Progenitor cell of endocrine pancreas (in vitro differentiated cells): ENCODE results near the gene SEMA3F. TPM values are rescaled to one million over a fixed set of nuclear protein-coding genes. Genes with fewer than 3 reads are reported as not detected.

Experiments used
- DNase-seq: peaks from one replicate; pipeline ENCODE4 v3.0.0; 2021; ENCODE audit warnings: low spot score; ENCODE audit not compliant: unreplicated experiment
- H3K27ac Mint-ChIP-seq: 2 replicates; pipeline ENCODE4 v1.8.0; 2021; ENCODE audit warnings: mild to moderate bottlenecking, moderate library complexity, mixed read lengths
- H3K27me3 Mint-ChIP-seq: 2 replicates; pipeline ENCODE4 v1.8.0; 2021; ENCODE audit warnings: mixed read lengths
- H3K36me3 Mint-ChIP-seq: 2 replicates; pipeline ENCODE4 v1.8.0; 2022; ENCODE audit warnings: mixed read lengths; ENCODE audit not compliant: insufficient read depth
- H3K4me1 Mint-ChIP-seq: 2 replicates; pipeline ENCODE4 v1.8.0; 2021; ENCODE audit warnings: low read depth, mixed read lengths
- H3K4me3 Mint-ChIP-seq: 2 replicates; pipeline ENCODE4 v1.8.0; 2021; ENCODE audit warnings: low read depth, mild to moderate bottlenecking, moderate library complexity, mixed read lengths
- H3K9me3 Mint-ChIP-seq: 2 replicates; pipeline ENCODE4 v1.8.0; 2021; ENCODE audit warnings: low read depth, mixed read lengths
- CTCF ChIP-seq: fragments of 200-600 bp; sonication (generic); IDR thresholded peaks from one replicate; pipeline ENCODE4 v1.5.0; 2021; ENCODE audit warnings: antibody characterized with exemption, mild to moderate bottlenecking; ENCODE audit not compliant: unreplicated experiment
- total RNA-seq: library from RNA; stranded (reverse); gene quantifications from 2 replicates; pipeline ENCODE4 v1.2.1, GENCODE V29; 2021

The SEMA3F gene
- total RNA-seq, 1 donor from 2014 or later = 23.6 TPM

DNA sequence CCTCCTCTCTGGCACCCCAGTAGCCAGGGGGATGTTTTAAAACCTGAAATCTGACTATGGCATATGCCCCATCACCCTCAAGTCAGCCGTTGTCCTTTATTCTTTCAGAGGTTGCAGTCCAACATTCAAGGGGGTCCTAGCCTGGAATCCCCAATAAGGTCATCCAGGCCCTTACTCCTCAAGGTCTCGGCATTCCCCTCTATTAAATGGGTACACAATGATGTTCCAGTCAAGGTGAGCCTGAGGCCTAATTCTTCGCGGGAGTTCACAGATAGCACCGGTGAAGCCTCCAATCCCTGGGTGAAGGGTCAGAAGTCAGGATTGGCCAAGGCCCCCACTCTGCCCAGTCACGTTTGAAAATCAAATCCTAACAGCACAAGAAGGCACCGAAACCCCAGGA lies 8.1 kb upstream of the SEMA3F start:
- H3K4me3 Mint-ChIP-seq = no peak overlapping the region
- H3K4me1 Mint-ChIP-seq = peaks cover 9% of the 10 kb centered on the region
- TF ChIP-seq CTCF = no peak
- no peaks in the 10 kb centered on the region for H3K9me3 Mint-ChIP-seq
- peaks cover 19% of the 10 kb centered on the region for H3K27me3 Mint-ChIP-seq
- no peak overlapping the region for H3K27ac Mint-ChIP-seq
- no peaks in the 10 kb centered on the region for H3K36me3 Mint-ChIP-seq
- no peak for DNase-seq

DNA sequence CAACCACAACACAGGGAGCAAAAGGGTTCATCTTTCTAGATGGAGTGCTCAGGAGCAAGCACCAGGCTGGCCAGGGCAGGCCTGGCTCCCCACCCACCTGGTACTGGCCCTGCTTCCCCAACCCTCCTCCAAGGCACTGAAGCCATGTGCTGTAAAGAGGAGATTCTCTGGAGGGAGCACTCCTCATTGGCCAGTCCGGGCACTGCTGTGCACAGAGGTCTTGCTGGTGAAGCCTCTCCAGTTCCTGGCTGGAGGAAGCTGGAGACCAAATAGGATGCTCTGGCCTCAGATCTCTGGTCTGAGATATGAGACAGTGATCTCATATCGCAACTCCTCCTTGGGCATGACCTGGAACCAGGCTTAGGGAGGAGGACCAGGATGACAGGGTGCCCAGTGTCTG lies 7.7 kb upstream of the SEMA3F start:
- no peak for TF ChIP-seq CTCF
- Mint-ChIP-seq H3K4me3 (no peak overlapping the region), H3K27ac (no peak overlapping the region), H3K27me3 (peaks cover 19% of the 10 kb centered on the region), H3K4me1 (peaks cover 9% of the 10 kb centered on the region), H3K9me3 (no peaks in the 10 kb centered on the region), H3K36me3 (no peaks in the 10 kb centered on the region)
- no peak for DNase-seq

- H3K9me3 Mint-ChIP-seq = no peaks in the 10 kb centered on the region
- H3K27me3 Mint-ChIP-seq = peaks cover 19% of the 10 kb centered on the region
- no peak for TF ChIP-seq CTCF
- peaks cover 9% of the 10 kb centered on the region for H3K4me1 Mint-ChIP-seq
- no peak overlapping the region for H3K4me3 Mint-ChIP-seq
- H3K36me3 Mint-ChIP-seq = no peaks in the 10 kb centered on the region
- no peak overlapping the region for H3K27ac Mint-ChIP-seq
- no peak for DNase-seq
Observed at GRCh38 chr3:50147861-50148260, 7.3 kb upstream of the SEMA3F start.

GRCh38 chr3:50150404-50150750 lies 4.7 kb upstream of the SEMA3F start:
- no peak overlapping the region for H3K4me3 Mint-ChIP-seq
- peaks cover 34% of the 10 kb centered on the region for H3K27me3 Mint-ChIP-seq
- no peaks in the 10 kb centered on the region for H3K36me3 Mint-ChIP-seq
- peaks cover 12% of the 10 kb centered on the region for H3K4me1 Mint-ChIP-seq
- TF ChIP-seq CTCF = no peak
- H3K9me3 Mint-ChIP-seq = no peaks in the 10 kb centered on the region
- H3K27ac Mint-ChIP-seq = peak overlapping the region; percentile 18
- no peak for DNase-seq

DNA sequence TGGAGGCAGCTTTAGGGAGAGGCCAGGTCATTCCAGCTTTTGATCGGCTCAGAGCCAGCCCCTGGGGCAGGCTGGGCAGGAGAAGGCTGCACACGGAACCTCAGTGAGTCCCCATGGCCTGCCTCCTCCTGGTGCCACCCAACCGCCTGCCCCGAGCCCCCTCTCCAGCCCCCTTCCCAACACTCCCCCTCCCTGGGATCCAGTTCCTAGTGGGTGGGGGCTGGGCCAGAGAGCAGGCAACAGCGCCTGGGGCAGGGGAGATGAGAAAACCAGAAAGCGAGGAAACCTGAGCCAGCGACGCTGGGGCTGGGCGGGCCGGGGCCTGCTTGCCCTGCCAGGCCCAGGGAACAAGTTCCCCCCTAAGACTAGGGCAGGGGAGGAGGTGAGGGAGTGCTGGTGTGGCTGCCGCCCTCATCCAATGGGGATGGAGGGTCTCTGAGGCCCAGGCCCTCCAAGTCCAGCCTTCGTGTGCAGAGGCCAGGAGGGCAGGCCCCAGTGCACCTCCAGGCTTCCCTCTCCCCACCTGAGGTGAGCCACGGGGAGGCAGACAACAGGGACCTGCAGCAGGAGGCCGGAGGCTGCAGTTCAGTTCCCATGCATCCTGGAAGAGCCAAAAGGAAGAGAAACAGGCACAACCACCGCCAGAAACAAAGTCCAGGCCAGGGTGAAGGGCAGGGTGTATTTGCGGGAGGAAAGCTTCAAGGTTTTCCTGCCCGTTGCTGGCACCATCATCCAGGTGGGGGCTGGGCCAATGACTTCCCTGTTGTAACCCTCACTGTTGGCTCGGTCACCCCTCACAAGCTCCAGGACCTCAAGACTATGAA lies 4.0 kb upstream of the SEMA3F start:
- H3K4me3 Mint-ChIP-seq = no peak overlapping the region

More for the DNA sequence above, 4.0 kb upstream of the SEMA3F start:
- TF ChIP-seq CTCF = no peak
- peaks cover 16% of the 10 kb centered on the region for H3K4me1 Mint-ChIP-seq
- H3K27ac Mint-ChIP-seq = peak overlapping the region; percentile 79
- DNase-seq = no peak
- no peaks in the 10 kb centered on the region for H3K36me3 Mint-ChIP-seq
- H3K9me3 Mint-ChIP-seq = no peaks in the 10 kb centered on the region
- H3K27me3 Mint-ChIP-seq = peaks cover 34% of the 10 kb centered on the region
